GM12878 (cell line): ENCODE data around the gene LPCAT3. TPM values are rescaled to one million over a fixed set of nuclear protein-coding genes. Genes with fewer than 3 reads are reported as not detected.

Experiments used
- ATAC-seq: fragments of 200-7000 bp; cut with Tn5 transposase; 3 replicates; pipeline ENCODE4 v1.9.1; 2020; ENCODE audit warnings: mild to moderate bottlenecking, moderate library complexity
- BruUV-seq: library from RNA; stranded (reverse); fragments of 400-500 nt; replicated peaks from 2 replicates; lab custom pipeline; 2021; lab: Mats Ljungman, UMichigan
- CTCF ChIA-PET: fragments of 300-600 bp; sonication (Branson Sonifier 250); formaldehyde crosslinking; extraction: SDS; loops from one replicate; lab custom pipeline; 2021; ENCODE audit warnings: inconsistent platforms; lab: Yijun Ruan, JAX
- POLR2A ChIA-PET: fragments of 350-600 bp; formaldehyde crosslinking; extraction: SDS; loops from one replicate; lab custom pipeline; 2021; ENCODE audit warnings: inconsistent platforms; lab: Charles Lee
- RAD21 ChIA-PET: fragments of 300-600 bp; sonication (Branson Sonifier 250); formaldehyde crosslinking; loops from one replicate; lab custom pipeline; 2023; ENCODE audit warnings: antibody characterized with exemption; ENCODE audit not compliant: unreplicated experiment; lab: Charles Lee
- SMC1A ChIA-PET: fragments of 300-600 bp; sonication (Branson Sonifier 250); formaldehyde crosslinking; loops from one replicate; lab custom pipeline; 2023; ENCODE audit not compliant: unreplicated experiment, uncharacterized antibody; lab: Charles Lee
- DNase-seq: peaks from one replicate; pipeline ENCODE4 v3.0.0-alpha.2; 2011; ENCODE audit warnings: low read depth, low spot score
- FAIRE-seq: peaks from 3 replicates; lab custom pipeline; 2011; peaks lifted over from hg19 to GRCh38; lab: Jason Lieb, UNC
- H2AFZ ChIP-seq: 2 replicates; pipeline ENCODE4 v1.6.0; 2011; ENCODE audit warnings: low read depth, low read length, control low read depth; ENCODE audit not compliant: control insufficient read depth
- H3K27ac ChIP-seq: 2 replicates; pipeline ENCODE4 v1.5.1; 2011; ENCODE audit warnings: control low read depth; ENCODE audit not compliant: control insufficient read depth, insufficient read depth
- H3K27me3 ChIP-seq, 2 experiments: replicated peaks in 1 of 2; 2 replicates each; pipeline versions ENCODE4 v1.6.0 to v1.6.1; 2011; ENCODE audit warnings: low read length in 1 of 2; ENCODE audit not compliant: control insufficient read depth in 2 of 2, insufficient read depth in 2 of 2
- H3K36me3 ChIP-seq, 2 experiments: 2 replicates each; pipeline ENCODE4 v1.5.1; 2011; ENCODE audit warnings: low read length in 1 of 2; ENCODE audit not compliant: control insufficient read depth in 2 of 2, insufficient read depth in 2 of 2
- H3K4me1 ChIP-seq: 2 replicates; pipeline ENCODE4 v1.6.1; 2011; ENCODE audit warnings: mild to moderate bottlenecking, low read length, moderate library complexity, mixed read lengths; ENCODE audit not compliant: control insufficient read depth, insufficient read depth
- H3K4me2 ChIP-seq: 2 replicates; pipeline ENCODE4 v1.6.0; 2011; ENCODE audit warnings: control low read depth; ENCODE audit not compliant: control insufficient read depth, insufficient read depth
- H3K4me3 ChIP-seq: fragments of 200-600 bp; sonication (generic); 2 replicates; pipeline ENCODE4 v1.5.1; 2016
- H3K79me2 ChIP-seq: 2 replicates; pipeline ENCODE4 v1.6.0; 2011; ENCODE audit warnings: low read length; ENCODE audit not compliant: control insufficient read depth, insufficient read depth
- H3K9ac ChIP-seq: 2 replicates; pipeline ENCODE4 v1.8.0; 2011; ENCODE audit warnings: low read length, control low read depth, mixed read lengths; ENCODE audit not compliant: control insufficient read depth, insufficient read depth
- H3K9me3 ChIP-seq: replicated peaks from 3 replicates; pipeline ENCODE4 v1.5.1; 2011; ENCODE audit warnings: mild to moderate bottlenecking, low read length; ENCODE audit not compliant: control insufficient read depth, insufficient read depth
- H4K20me1 ChIP-seq: 2 replicates; pipeline ENCODE4 v1.6.0; 2011; ENCODE audit not compliant: control insufficient read depth, insufficient read depth
- CBFB ChIP-seq: IDR thresholded peaks from 2 replicates; pipeline ENCODE4 v1.6.1; 2016; ENCODE audit warnings: antibody characterized with exemption, low read depth
- CHD4 ChIP-seq: fragments of 200-600 bp; sonication (generic); IDR thresholded peaks from 2 replicates; pipeline ENCODE4 v1.6.1; 2016; ENCODE audit warnings: mild to moderate bottlenecking
- ETV6 ChIP-seq, 2 experiments: fragments of 450-650 bp in 1 of 2; IDR thresholded peaks in 1 of 2; conservative IDR thresholded peaks in 1 of 2; 2 replicates each; pipeline ENCODE4 v1.6.1; 2014; ENCODE audit warnings: antibody characterized with exemption in 1 of 2, borderline replicate concordance in 1 of 2, low read depth in 1 of 2, mild to moderate bottlenecking in 1 of 2, moderate library complexity in 1 of 2
- IKZF2 ChIP-seq, 2 experiments: fragments of 450-650 bp; IDR thresholded peaks; 2 replicates each; pipeline ENCODE4 v1.6.1; 2017; ENCODE audit warnings: mild to moderate bottlenecking in 2 of 2, moderate library complexity in 2 of 2
- MYB ChIP-seq: fragments of 150-350 bp; IDR thresholded peaks from 2 replicates; pipeline ENCODE4 v1.6.1; 2014; ENCODE audit warnings: mild to moderate bottlenecking, low read depth, low read length, borderline replicate concordance
- POLR2A ChIP-seq: IDR thresholded peaks from 2 replicates; pipeline ENCODE4 v1.6.1; 2011; ENCODE audit warnings: low read depth, mild to moderate bottlenecking, low read length
- RELA ChIP-seq: fragments of 450-650 bp; IDR thresholded peaks from 2 replicates; pipeline ENCODE4 v1.8.0; 2014; ENCODE audit warnings: borderline replicate concordance; ENCODE audit not compliant: partially characterized antibody
- SKIL ChIP-seq: fragments of 450-650 bp; IDR thresholded peaks from 2 replicates; pipeline ENCODE4 v1.6.1; 2017; ENCODE audit warnings: mild to moderate bottlenecking, low read depth, inconsistent platforms; ENCODE audit not compliant: poor library complexity, severe bottlenecking
- STAT1 ChIP-seq: fragments of 450-650 bp; conservative IDR thresholded peaks from 2 replicates; pipeline ENCODE4 v1.6.1; 2014; ENCODE audit warnings: antibody characterized with exemption, mild to moderate bottlenecking
- WRNIP1 ChIP-seq: IDR thresholded peaks from 2 replicates; pipeline ENCODE4 v1.6.1; 2011; ENCODE audit warnings: low read depth, low read length, improper control_type of control experiment, borderline replicate concordance
- in situ Hi-C: fragments of 300-500 bp; cut with MboI; formaldehyde crosslinking; loops from 9 replicates; pipeline ENCODE4 v1.14.3; 2018; ENCODE audit warnings: mixed read lengths
- intact Hi-C: fragments of 100-400 bp; cut with micrococcal nuclease; formaldehyde crosslinking; loops from one replicate; pipeline ENCODE4 v1.14.2; 2022; ENCODE audit not compliant: unreplicated experiment
- polyA plus RNA-seq, 11 experiments: library from polyadenylated mRNA; depleted of rRNA in 4 of 11; unstranded in 6 of 11; stranded (reverse) in 5 of 11; fragments of >200 nt; fragmentation: Nextera tagmentation in 4 of 11; fragmentation: Illumina TruSeq in 1 of 11; extraction: Ambion mirVana in 4 of 11; extraction: Trizol in 1 of 11; gene quantifications; 1 replicate in 1 of 11; 2 replicates in 10 of 11; pipeline versions ENCODE4 v1.2.1 to v1.2.3, GENCODE V29; 2011 to 2016; ENCODE audit warnings: inconsistent platforms in 2 of 11, missing spikeins in 2 of 11, low read depth in 1 of 11
- total RNA-seq, 4 experiments: library from RNA; depleted of rRNA in 3 of 4; stranded (reverse); fragments of >200 nt in 3 of 4; fragmentation: Illumina TruSeq in 1 of 4; extraction: Trizol in 1 of 4; gene quantifications; 2 replicates each; pipeline versions ENCODE4 v1.2.1 to v1.2.3, GENCODE V29; 2013 to 2021
- TF ChIP-seq, protein P1 (sequence below): fragments of 450-650 bp; conservative IDR thresholded peaks from 2 replicates; pipeline ENCODE4 v1.6.1; 2017; ENCODE audit warnings: mild to moderate bottlenecking, moderate library complexity
- TF ChIP-seq, protein P2 (sequence below): fragments of 450-650 bp; IDR thresholded peaks from 2 replicates; pipeline ENCODE4 v1.6.1; 2017; ENCODE audit warnings: mild to moderate bottlenecking

LPCAT3 gene
- total and polyA plus RNA-seq, 10 of the 15 experiments (the other 5 are each of a cell fraction or from before 2014, with no cell fraction given): 2.6 to 48.3 (median 23.0) TPM

GRCh38 chr12:7001921-7002591 is 16.2 kb downstream of the LPCAT3 start (continued):
- TF ChIP-seq, protein P1, sequence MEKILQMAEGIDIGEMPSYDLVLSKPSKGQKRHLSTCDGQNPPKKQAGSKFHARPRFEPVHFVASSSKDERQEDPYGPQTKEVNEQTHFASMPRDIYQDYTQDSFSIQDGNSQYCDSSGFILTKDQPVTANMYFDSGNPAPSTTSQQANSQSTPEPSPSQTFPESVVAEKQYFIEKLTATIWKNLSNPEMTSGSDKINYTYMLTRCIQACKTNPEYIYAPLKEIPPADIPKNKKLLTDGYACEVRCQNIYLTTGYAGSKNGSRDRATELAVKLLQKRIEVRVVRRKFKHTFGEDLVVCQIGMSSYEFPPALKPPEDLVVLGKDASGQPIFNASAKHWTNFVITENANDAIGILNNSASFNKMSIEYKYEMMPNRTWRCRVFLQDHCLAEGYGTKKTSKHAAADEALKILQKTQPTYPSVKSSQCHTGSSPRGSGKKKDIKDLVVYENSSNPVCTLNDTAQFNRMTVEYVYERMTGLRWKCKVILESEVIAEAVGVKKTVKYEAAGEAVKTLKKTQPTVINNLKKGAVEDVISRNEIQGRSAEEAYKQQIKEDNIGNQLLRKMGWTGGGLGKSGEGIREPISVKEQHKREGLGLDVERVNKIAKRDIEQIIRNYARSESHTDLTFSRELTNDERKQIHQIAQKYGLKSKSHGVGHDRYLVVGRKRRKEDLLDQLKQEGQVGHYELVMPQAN: no peak
- TF ChIP-seq STAT1: no peak
- TF ChIP-seq CHD4: no peak
- no peak for TF ChIP-seq IKZF2 (IDR thresholded peaks at IDR 0.05)
- TF ChIP-seq ETV6 (conservative IDR thresholded peaks at IDR 0.05 in 1 of 2, IDR thresholded peaks at IDR 0.05 in 1 of 2; ENCODE audit: borderline replicate concordance in 1 of 2, low read depth in 1 of 2): no peak

DNA sequence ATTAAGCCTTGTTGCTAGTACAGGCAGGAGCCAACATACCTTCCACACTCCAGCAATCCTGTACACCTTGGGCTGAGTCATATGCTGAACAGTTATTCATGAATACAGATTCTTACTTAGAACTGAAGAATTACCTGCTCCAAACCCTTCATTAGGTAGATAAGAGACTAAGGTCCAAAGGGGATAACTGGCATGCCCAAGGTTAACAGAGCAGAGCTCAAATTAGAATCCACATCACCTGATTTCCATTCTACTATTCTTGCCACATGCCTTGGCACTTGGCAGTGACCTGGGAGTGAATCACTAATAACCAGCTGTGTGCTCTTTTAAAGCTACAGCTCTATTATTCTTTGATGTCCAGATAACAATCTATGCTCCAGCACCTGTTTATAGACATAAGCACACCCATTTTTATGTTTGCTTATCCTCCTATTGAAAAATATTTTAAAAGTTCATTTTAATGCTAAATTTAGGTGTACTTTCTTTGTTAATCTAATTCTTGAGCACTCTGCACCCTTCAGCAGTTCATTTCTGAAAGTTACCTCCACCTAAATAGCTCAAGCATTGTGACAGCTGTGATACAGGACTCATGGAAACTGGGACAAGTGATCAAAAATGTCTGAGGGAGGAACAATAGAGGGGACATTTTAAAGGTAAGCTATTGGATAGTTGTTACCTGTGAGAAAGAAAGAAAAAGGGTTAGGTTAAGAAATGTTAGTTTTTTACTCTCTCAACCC is 19.4 kb downstream of the LPCAT3 start:
- RAD21 ChIA-PET: no interaction called here
- no peak overlapping the region for H3K9ac ChIP-seq
- peak; percentile 44 for FAIRE-seq
- TF ChIP-seq SKIL (no peak), WRNIP1 (no peak), POLR2A (no peak), CBFB (no peak), MYB (no peak), RELA (no peak)
- TF ChIP-seq, protein P2, sequence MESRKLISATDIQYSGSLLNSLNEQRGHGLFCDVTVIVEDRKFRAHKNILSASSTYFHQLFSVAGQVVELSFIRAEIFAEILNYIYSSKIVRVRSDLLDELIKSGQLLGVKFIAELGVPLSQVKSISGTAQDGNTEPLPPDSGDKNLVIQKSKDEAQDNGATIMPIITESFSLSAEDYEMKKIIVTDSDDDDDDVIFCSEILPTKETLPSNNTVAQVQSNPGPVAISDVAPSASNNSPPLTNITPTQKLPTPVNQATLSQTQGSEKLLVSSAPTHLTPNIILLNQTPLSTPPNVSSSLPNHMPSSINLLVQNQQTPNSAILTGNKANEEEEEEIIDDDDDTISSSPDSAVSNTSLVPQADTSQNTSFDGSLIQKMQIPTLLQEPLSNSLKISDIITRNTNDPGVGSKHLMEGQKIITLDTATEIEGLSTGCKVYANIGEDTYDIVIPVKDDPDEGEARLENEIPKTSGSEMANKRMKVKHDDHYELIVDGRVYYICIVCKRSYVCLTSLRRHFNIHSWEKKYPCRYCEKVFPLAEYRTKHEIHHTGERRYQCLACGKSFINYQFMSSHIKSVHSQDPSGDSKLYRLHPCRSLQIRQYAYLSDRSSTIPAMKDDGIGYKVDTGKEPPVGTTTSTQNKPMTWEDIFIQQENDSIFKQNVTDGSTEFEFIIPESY: no peak

More for the DNA sequence above, 19.4 kb downstream of the LPCAT3 start:
- POLR2A ChIA-PET: interaction anchor here (0.6 to 1.2 kb wide), 3 partner anchors 19 to 181 kb away, joined by 3 to 5 read pairs (median 5); partner anchors contain the start of genes ENO2 and LPCAT3
- H3K27ac ChIP-seq: no peak overlapping the region
- no peaks in the 10 kb centered on the region for H3K27me3 ChIP-seq
- no peak overlapping the region for H3K4me2 ChIP-seq
- BruUV-seq: no TSS peak
- no peaks in the 10 kb centered on the region for H3K79me2 ChIP-seq
- H3K4me3 ChIP-seq: no peak overlapping the region
- in situ Hi-C loops: no loop called here
- CTCF ChIA-PET: interaction anchor here (0.5 to 1.4 kb wide), 5 partner anchors 9 to 143 kb away, joined by 3 to 4 read pairs (median 3); partner anchors contain the start of gene LPCAT3
- peaks cover 0 to 10% of the 10 kb centered on the region in 2 experiments; a peak in 2 of 4 replicates for H3K36me3 ChIP-seq
- SMC1A ChIA-PET: interaction anchor here (0.7 to 2.1 kb wide), 7 partner anchors 9 to 146 kb away, joined by 3 to 5 read pairs (median 3); partner anchors contain the start of gene LPCAT3
- intact Hi-C loops: no loop called here
- no peak overlapping the region for H2AFZ ChIP-seq
- H3K4me1 ChIP-seq: no peaks in the 10 kb centered on the region
- DNase-seq: no peak
- no peak for ATAC-seq
- H4K20me1 ChIP-seq: no peaks in the 10 kb centered on the region
- H3K9me3 ChIP-seq: no peaks in the 10 kb centered on the region
